ENCODE measurements around the gene TLNRD1. TPM values are rescaled to one million over a fixed set of nuclear protein-coding genes. Genes with fewer than 3 reads are reported as not detected.

Gene TLNRD1
- total RNA-seq, 1 experiment from 2014 or later: 19.3 TPM

DNA sequence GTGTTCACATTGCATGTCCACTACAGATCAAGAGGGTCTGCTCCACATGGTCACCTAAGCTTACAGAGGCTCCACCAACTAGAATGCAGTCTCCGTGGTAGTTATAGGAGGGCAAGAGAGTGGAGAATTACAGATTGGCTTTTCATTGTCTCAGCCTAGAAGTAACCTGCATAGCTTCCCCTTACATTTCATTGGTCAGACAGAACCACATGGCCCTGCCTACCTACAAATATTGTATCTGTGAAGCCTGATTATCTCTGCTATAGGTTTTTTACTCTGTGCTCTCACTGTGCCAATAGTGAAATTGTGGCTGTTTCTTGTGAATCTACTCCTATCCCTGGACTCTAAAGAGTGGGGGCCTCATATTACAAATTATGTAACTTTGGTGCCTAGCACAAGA lies 2.5 kb upstream of the TLNRD1 start:
- H2BK5ac ChIP-seq (ENCODE audit: insufficient read length, low read length): no peak overlapping the region
- H3K27ac ChIP-seq (ENCODE audit: insufficient read length, low read depth, low read length): no peak overlapping the region
- H2AFZ ChIP-seq (ENCODE audit: low read length): no peak overlapping the region
- H4K20me1 ChIP-seq (ENCODE audit: control insufficient read depth, insufficient read depth, insufficient read length): peaks cover 3% of the 10 kb centered on the region
- H2BK15ac ChIP-seq (ENCODE audit: low read depth, low read length): no peak overlapping the region
- no CpG with 5 or more reads among the region's 1 CpG for WGBS (ENCODE audit: extremely low coverage, insufficient read length, low lambda C conversion rate)
- no peak overlapping the region for H3K9ac ChIP-seq (ENCODE audit: extremely low read depth, insufficient read length, low read length)
- Mint-ChIP-seq H3K9me3 (no peaks in the 10 kb centered on the region), H3K4me1 (peaks cover 9 to 15% of the 10 kb centered on the region in 2 experiments), H3K36me3 (ENCODE audit: insufficient read depth in 1 of 3, low read depth in 3 of 3) (peaks cover under 1 to 3% (median 1%) of the 10 kb centered on the region in 3 experiments; a peak in 3 of 7 replicates), H3K27ac (no peak overlapping the region), H3K27me3 (ENCODE audit: low read depth) (no peaks in the 10 kb centered on the region; the same call in 1 of the 2 replicates), H3K4me3 (no peak overlapping the region)
- no peaks in the 10 kb centered on the region for H3K79me1 ChIP-seq (ENCODE audit: insufficient read depth, low read depth, low read length, poor library complexity, severe bottlenecking)
- H3K23me2 ChIP-seq (ENCODE audit: insufficient read length, low read depth, low read length, poor library complexity, severe bottlenecking): peaks cover 16% of the 10 kb centered on the region
- no peaks in the 10 kb centered on the region for H3K9me3 ChIP-seq (ENCODE audit: control insufficient read depth, low read depth, low read length)
- H3K23ac ChIP-seq (ENCODE audit: insufficient read length, low read depth, low read length): no peak overlapping the region
- H3K4ac ChIP-seq (ENCODE audit: low read depth, low read length): no peak overlapping the region
- no peak overlapping the region for H3K4me2 ChIP-seq (ENCODE audit: insufficient read depth, insufficient read length, low read length)
- H4K5ac ChIP-seq (ENCODE audit: insufficient read length, low read depth, low read length): no peak overlapping the region
- H3K14ac ChIP-seq (ENCODE audit: insufficient read depth, low read length): no peak overlapping the region
- no peak overlapping the region for H2AK5ac ChIP-seq (ENCODE audit: insufficient read length, low read length)
- H3K4me1 ChIP-seq (ENCODE audit: insufficient read depth, low read length): no peaks in the 10 kb centered on the region; the same call in 1 of the 2 replicates
- H4K8ac ChIP-seq (replicated peaks; ENCODE audit: insufficient read length, low read depth, low read length): no peak overlapping the region
- no peak overlapping the region for H2BK120ac ChIP-seq (ENCODE audit: low read depth, low read length, poor library complexity, severe bottlenecking)
- H3T11ph ChIP-seq (ENCODE audit: low read length): no peak overlapping the region
- no peak for TF ChIP-seq CTCF (conservative IDR thresholded peaks at IDR 0.05)
- no peak overlapping the region for H3K56ac ChIP-seq (ENCODE audit: insufficient read length, low read depth, low read length)
- no peak overlapping the region for H4K91ac ChIP-seq (ENCODE audit: insufficient read length, low read depth, low read length)
- no peak overlapping the region for H3K18ac ChIP-seq (ENCODE audit: insufficient read length, low read depth, low read length)
- H3K27me3 ChIP-seq (ENCODE audit: insufficient read depth, low read length): no peaks in the 10 kb centered on the region
- no peak for DNase-seq
- no peak overlapping the region for H2BK12ac ChIP-seq (ENCODE audit: insufficient read length, low read depth, low read length)
- no peak overlapping the region for H2BK20ac ChIP-seq (ENCODE audit: low read depth, low read length, poor library complexity, severe bottlenecking)
- H3K79me2 ChIP-seq (ENCODE audit: insufficient read depth, low read length): no peaks in the 10 kb centered on the region; the same call in 1 of the 2 replicates
